Thyroid gland (tissue), 4 donors: ENCODE measurements around the gene LIN7B.

ENCODE experiments used
- POLR2A ChIP-seq, 2 donors: fragments of 450-650 bp; IDR thresholded peaks; one replicate each; pipeline ENCODE4 v1.6.1; 2017; ENCODE audit warnings: antibody characterized with exemption in 2 of 2, mild to moderate bottlenecking in 2 of 2, moderate library complexity in 1 of 2
- TF ChIP-seq, protein P1 (sequence below), 6 experiments: fragments of 200-600 bp in 3 of 6; fragments of 450-650 bp in 3 of 6; sonication (generic) in 3 of 6; IDR thresholded peaks; one replicate each; pipeline ENCODE4 v1.5.1; 2016 to 2019; ENCODE audit warnings: antibody characterized with exemption in 6 of 6, mild to moderate bottlenecking in 2 of 6, inconsistent platforms in 1 of 6, moderate library complexity in 1 of 6

DNA sequence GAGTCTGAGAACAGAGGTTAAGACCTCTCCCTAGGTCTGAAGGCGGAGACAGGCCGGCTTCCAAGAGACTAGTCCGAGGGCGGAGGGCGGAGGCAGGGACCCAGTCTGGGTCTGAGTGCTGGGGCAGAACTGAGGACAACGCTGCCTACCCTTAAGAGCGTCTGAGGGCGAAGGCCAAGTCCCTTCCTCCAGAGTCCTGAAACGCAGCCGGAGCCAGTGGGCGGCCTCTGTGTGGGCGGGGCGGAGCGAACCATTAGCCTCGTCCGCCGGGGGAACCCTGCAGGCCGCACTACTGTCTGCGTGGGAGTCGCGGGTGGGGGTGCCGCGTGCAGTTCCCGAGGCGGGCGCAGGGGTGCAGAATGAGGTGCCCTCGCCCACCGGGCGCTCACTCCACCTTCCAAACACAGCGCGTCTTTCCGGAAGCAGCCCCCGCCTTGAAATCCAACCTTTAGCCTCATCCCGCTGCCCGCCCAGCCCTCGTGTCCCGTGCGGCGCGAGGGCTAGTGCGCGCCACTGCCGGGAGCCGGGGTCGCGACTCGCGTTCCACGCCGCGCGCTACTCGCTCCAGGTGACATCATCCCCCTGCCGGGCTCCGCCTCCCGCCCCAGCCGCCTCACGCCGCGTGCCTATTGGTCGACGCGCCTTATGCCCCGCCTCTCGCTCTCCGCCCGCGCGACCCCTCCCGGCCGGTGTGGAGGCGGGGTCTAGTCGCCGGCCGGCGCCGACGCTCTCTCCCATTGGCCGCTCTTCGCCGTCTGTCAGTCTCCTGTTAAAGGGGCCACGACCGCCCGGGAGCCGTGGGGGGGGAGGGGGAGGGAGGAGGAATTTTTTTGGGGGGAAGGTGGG is 4.6 kb downstream of the LIN7B start, which contains the start of gene C19orf73:
- TF ChIP-seq, protein P1, sequence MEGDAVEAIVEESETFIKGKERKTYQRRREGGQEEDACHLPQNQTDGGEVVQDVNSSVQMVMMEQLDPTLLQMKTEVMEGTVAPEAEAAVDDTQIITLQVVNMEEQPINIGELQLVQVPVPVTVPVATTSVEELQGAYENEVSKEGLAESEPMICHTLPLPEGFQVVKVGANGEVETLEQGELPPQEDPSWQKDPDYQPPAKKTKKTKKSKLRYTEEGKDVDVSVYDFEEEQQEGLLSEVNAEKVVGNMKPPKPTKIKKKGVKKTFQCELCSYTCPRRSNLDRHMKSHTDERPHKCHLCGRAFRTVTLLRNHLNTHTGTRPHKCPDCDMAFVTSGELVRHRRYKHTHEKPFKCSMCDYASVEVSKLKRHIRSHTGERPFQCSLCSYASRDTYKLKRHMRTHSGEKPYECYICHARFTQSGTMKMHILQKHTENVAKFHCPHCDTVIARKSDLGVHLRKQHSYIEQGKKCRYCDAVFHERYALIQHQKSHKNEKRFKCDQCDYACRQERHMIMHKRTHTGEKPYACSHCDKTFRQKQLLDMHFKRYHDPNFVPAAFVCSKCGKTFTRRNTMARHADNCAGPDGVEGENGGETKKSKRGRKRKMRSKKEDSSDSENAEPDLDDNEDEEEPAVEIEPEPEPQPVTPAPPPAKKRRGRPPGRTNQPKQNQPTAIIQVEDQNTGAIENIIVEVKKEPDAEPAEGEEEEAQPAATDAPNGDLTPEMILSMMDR (IDR thresholded peaks at IDR 0.05): peak in 2 of 6 experiments; percentile 15 to 34
- TF ChIP-seq POLR2A (IDR thresholded peaks at IDR 0.05): peak in 1 of 2 donors; percentile 77
